T-helper 22 cell (primary cell): ENCODE measurements around the gene RASGRF2.

Experiments
- DNase-seq: peaks from one replicate; pipeline ENCODE4 v3.0.0-alpha.2; 2020; ENCODE audit warnings: low read depth

The RASGRF2 gene

GRCh38 chr5:81205058-81205457 lies 244.9 kb downstream of the RASGRF2 start:
- DNase-seq = no peak

- DNase-seq = no peak
These were observed 246.8 kb downstream of the RASGRF2 start for GRCh38 chr5:81207009-81207408.

GRCh38 chr5:81208904-81209303 lies 248.7 kb downstream of the RASGRF2 start:
- no peak for DNase-seq

- DNase-seq = no peak
These were observed 249.2 kb downstream of the RASGRF2 start for GRCh38 chr5:81209386-81209785.

DNA sequence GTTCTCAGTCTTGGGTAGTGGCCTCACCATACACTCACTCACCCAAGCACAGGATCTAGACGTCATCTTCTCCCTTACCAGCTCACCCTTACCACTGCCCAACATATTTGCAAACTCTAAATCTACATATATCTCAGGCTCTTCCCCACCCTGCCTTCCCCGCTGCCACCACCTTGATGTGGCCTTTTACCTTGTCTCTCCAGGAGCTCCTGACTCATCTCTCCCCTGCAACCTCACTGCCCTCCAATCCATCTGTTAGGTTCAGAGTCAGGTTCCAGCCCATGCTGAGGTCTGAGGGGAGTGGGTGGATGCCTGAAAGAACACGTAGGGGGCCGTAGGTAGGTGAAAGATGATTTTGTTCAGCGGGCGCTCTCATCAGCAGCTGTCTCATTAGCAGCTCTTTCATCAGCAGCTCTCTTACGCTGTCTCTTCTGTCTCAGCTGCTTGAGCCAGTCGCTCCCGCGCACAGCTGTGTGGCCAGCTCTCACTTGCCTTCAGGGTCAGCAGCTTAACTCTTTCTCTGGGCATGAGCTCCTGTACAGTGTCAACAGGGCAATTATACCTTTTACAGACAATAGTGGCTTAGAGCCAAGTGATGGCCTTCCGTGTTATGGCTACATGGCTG lies 249.8 kb downstream of the RASGRF2 start:
- no peak for DNase-seq

- DNase-seq = peak; percentile 5
These were observed 252.1 kb downstream of the RASGRF2 start for GRCh38 chr5:81212211-81212751.

- DNase-seq = no peak
These were observed 252.9 kb downstream of the RASGRF2 start for GRCh38 chr5:81213070-81213469.

GRCh38 chr5:81214848-81215247 lies 254.7 kb downstream of the RASGRF2 start:
- no peak for DNase-seq

DNA sequence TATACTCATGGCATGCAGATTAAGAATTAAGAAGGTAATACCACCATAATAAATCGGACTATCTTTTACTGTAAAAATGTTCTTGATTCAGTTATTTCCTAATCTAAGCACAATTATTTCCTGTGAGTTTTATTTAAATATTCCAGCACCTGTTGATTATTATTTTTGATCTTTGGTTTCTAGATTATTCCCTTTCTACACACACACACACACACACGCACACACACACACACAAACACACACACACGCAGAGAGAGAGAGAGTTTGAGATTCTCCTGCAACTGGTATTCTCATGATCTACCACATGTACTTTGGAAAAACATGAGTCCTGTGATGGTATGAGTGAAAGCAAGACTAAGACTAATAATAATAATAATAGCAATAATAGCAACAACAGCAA lies 256.0 kb downstream of the RASGRF2 start:
- DNase-seq = no peak

- DNase-seq = no peak
These were observed 259.2 kb downstream of the RASGRF2 start for GRCh38 chr5:81219389-81219788.

DNA sequence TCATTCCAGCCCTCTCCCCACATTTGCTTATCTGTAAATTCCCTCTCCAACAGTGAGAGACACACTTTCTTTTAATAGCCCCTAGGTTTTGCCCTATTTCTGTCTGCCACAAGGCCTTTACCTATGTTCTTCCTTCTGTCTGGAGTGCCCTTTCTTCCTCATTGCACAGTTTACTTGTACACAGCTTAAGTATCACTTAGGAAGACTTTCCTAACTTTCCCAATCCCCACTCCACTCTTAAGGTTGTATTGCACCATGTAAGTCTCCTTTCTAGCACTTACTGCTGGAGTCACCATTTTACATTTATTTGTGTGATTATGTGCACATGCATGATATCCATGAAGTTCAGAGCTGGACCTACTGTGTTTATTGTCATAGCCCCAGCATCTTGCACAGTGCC lies 262.1 kb downstream of the RASGRF2 start:
- DNase-seq = no peak

GRCh38 chr5:81225463-81225862 lies 265.3 kb downstream of the RASGRF2 start:
- DNase-seq = no peak

- no peak for DNase-seq
These were observed 266.1 kb downstream of the RASGRF2 start for GRCh38 chr5:81226286-81226685.

DNA sequence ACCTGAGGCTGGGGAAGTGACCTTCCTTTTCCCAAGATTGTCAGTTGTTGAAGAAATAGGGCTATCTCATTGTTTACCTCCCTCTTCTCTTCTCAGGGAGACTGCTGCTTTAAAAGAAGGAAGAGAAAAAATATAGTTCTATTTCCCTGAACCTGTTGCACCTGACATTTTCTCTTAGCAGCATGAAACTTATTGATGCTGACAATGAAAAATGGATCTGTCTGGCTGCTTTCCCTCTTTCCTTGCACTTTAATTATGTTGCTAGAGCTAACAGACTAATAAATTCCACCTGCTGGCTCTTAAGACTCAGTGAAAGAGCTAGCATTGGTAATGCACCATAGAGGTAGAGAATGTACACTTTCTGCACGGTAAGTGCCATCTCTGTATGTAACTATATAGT lies 266.8 kb downstream of the RASGRF2 start:
- DNase-seq = no peak

GRCh38 chr5:81228084-81228483 lies 267.9 kb downstream of the RASGRF2 start:
- no peak for DNase-seq

DNA sequence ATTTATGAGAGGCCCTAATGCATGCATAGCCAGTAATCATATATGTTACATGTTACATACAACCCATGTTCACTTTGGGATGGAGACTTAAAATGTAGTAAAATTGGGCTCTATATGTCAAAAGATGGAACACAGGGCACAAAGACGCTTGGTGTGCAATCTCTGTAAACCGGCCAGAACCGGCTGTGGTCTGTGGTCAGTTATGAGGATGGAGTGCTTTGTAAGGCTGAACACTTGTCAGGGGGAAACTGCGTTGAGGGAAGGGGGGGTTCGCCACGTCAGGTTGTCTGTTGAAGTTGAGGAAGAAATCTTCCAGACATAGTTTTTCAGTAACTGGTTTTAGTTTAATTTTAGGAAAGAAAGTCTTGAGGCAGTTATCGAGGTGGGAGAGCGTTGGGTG lies 270.3 kb downstream of the RASGRF2 start:
- DNase-seq = no peak

- no peak for DNase-seq
These were observed 272.4 kb downstream of the RASGRF2 start for GRCh38 chr5:81232464-81233079.

GRCh38 chr5:81233080-81233634 lies 273.0 kb downstream of the RASGRF2 start, which contains the start of gene CKMT2:
TSS of gene CKMT2 (plus strand) at chr5:81233322. CDS start at chr5:81251133, 17,811 bp downstream.
- DNase-seq = no peak

DNA sequence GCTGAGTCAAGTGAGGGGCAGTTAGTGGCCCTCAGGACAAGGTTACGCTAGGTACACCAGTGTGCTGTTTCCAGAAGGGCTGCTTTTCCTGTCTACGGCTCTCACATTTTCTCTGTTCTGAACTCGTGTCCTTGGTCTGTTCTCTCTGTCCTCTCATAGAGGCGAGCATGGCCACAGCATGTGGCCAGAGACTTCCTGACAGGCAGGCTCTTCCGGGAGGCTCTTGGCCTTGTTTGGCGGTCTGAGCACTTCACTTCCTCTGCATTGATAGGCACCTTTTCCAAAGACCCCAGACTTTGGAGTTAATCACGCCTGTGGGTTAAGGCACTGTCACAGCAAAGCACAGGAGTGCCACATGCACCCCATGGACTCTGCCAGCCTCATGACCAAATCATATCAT lies 274.1 kb downstream of the RASGRF2 start:
- DNase-seq = no peak

DNA sequence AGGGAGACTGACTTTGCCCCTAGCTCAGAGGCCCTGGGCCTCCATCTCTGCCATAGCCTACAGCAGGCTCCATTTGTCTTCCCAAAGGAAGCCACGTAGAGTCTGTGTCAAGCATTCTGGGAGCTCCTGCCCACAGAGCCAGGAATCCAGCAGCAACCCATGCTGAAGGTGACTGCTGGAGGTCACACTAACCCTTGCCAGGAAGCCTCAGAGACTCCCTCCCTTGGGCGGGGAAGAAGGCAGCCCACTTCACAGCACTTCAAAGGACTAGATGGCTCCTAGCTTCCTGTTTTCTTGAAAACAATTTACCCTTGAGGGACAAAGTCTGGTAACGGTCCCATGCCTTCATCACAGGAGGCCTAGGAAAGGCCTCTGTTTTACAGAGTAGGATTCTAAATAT lies 274.6 kb downstream of the RASGRF2 start:
- no peak for DNase-seq

GRCh38 chr5:81235287-81236072 lies 275.3 kb downstream of the RASGRF2 start:
- no peak for DNase-seq

DNA sequence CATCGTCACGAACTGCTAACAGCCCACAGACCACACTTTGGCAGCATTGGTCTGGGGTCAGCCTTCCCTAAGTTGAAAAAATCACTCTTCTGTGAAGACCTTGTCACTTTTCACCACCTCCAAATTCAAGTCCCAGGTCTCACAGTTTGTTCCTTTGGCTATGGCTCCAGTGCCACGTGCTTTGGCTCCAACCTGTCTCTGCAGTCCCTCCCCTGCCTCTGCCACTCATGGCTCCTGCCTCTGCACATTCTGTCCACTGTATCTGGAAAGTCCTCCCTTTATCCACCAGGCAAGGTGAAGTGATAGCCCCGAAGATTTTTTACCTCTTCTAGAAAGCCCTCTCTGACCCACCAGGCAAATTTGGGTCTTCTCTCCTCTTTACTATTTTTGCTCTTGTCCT lies 278.3 kb downstream of the RASGRF2 start:
- DNase-seq = no peak

- no peak for DNase-seq
These were observed 279.4 kb downstream of the RASGRF2 start for GRCh38 chr5:81239613-81240012.
